ENCODE measurements around the gene ZNF827.

DNA sequence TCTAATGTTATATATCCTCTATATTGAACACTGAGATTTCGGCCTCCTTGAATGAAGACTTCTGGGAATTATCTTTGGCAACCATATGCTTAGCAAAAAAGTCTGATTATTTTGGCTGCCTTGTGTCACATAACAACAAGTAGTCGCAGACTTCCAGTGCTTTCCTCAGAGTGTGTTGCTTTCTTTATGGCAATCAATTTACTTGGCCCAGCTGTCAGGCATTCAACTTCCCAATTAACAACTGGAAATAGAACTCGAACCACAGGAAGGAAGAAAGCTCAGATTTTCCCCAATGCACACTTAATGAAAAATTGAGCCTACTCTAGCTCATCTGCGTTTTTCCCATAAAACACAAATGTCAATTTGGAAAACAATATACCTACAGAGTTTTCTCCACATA, 71.6 kb downstream of the ZNF827 start:
- TF ChIP-seq CTCF (IDR thresholded peaks at IDR 0.05; ENCODE audit: poor library complexity, severe bottlenecking) (no peak), EZH2 (IDR thresholded peaks at IDR 0.05; ENCODE audit: borderline replicate concordance, insufficient read depth, low read length, poor library complexity, severe bottlenecking) (no peak), EP300 (conservative IDR thresholded peaks at IDR 0.05; ENCODE audit: poor library complexity, severe bottlenecking) (no peak), TAF1 (IDR thresholded peaks at IDR 0.05; ENCODE audit: low read depth) (no peak), POLR2AphosphoS5 (IDR thresholded peaks at IDR 0.05) (no peak), RAD21 (conservative IDR thresholded peaks at IDR 0.05) (no peak)

All from neural cell (in vitro differentiated cells).